Measurements from ENCODE around the gene EN1.
A peak's percentile ranks its signal among the peaks of the same experiment; 100 is the strongest.

The EN1 gene

DNA sequence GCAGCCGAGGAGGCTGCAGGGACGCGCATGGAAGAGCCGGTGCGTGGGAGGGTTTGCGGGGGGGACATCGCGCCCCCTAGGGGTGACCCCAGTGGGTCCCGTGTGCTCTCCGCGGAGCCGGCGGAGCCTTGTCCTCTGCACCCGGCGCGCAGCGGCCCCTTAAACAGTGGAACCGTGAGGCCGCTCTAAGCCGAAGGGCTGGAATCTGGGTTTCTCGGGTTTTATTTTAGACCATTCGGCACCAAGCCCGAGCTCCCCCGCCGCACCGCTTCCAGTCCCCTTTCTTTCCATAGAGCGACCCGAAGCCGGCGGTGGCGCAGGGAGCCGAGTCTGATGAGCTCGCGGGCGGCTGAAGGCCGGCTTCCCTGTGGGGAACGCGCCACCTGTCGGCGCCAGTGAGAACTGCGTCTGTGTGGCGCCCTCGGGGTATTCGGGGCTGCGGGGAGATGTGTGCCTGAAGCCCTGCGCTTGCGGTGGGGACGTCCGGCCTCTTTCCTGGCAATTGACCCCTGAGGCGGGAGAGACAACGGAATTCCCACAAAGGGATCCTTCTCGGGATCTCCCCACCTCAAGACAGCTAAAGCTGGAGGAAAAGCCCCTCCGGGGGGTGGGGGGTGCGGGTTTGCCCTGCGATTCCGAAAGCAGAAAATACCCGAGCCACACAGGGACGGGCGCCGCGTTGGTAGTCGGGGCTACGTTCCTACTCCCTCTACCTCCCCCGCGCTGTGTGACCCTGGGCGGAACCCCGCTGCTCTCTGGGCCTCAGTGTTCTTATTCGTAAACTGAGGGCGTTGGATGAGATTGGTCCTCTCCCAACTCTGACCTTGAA, 8.2 kb upstream of the EN1 start:
- DNase-seq = peak; percentile 90

DNA sequence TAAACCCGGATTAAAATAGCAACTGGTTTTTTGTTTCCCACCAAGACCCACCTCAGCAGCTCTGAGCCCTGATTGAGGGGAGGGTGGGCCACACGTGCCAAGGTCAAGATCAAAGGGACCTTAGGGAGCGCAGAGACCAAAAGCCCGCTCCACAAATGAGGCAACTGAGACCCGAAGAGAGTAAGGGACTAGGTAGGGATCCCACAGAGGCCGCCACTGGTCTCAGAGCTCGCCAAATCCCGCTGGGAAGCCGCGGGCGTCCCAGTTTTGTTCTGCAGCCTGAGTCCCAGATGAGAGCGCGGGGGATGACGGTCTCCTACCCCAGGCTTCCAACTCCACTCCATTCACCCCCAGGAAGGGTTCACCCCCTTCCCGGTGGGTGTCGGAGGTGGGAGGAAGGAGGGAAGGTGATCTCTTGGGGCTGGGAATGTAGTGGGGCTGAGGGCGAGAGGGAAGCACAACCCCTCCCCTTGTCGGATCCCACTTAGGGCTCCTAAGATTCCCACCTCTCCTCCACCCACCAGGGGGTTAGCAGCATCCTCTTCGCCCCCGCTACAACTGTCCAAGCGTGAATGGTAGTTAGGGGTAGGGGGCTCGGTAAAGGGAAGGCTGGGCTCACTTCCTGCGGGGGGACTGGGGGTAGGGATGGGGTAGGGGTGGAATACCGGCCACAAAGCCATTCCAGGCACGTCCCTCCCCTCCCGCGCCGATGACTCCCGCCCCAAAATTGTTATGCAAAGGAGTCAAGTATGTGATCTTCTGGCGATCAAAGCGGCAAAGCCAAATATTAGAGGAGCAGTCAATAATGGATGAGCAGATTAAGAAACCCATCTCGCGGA, 7.3 kb upstream of the EN1 start:
- DNase-seq = no peak

- no peak for DNase-seq
These were observed 6.3 kb upstream of the EN1 start for GRCh38 chr2:118853651-118854291.

DNA sequence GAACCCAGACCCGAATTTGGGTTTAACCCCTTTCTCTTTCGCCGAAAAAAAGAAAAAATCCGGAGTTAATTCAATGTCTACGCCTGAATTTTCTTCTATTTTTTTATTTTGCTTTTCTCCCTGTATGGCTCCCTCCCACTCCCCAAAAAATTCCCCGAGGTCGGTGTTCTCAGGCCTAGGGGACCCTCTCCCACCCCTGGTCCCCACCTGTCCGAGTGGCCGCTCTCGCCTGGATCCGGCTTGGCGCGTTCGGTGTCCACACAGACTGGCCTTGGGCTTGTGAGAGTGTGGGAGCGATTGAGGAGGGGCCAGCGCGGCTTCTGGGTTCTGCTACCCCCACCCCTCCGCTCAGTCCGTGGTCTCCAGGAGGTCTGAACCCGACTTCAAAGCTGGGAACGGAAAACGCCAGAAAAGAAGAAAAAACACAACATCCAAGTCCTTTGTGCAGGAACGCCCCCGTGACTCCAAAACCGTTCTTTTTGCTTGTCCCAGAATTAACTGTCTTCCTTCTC, 5.7 kb upstream of the EN1 start:
- DNase-seq = no peak

DNA sequence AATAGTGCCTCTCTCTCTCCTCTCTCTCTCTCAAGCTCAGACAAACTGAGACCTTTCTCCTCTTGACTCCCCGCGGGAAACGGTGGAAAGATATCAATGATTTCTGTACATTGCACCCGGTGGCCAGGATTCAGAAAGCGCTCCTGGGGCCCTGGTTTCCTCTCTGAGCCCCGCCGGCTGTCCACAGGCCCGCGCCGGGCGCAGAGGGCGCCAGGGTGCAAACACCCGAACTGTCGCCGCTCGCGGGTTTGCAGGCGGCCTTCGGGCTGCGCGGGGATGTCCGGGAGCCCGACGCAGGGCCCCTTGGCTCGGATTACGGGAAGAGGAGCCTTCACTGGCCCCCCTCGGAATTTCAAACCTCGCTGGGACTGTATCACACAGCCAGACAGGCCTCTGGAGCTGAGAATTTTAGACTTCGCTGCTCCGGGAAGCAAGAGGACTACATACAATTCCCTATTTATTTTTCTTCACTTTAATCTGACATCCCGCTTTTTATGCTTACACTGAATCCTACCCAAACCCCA, 5.2 kb upstream of the EN1 start:
- no peak for DNase-seq

- DNase-seq = no peak
These were observed 4.2 kb upstream of the EN1 start for GRCh38 chr2:118851650-118852049.

GRCh38 chr2:118850901-118851415, 3.5 kb upstream of the EN1 start:
- no peak for DNase-seq

GRCh38 chr2:118850168-118850900, 2.9 kb upstream of the EN1 start:
- no peak for DNase-seq

DNA sequence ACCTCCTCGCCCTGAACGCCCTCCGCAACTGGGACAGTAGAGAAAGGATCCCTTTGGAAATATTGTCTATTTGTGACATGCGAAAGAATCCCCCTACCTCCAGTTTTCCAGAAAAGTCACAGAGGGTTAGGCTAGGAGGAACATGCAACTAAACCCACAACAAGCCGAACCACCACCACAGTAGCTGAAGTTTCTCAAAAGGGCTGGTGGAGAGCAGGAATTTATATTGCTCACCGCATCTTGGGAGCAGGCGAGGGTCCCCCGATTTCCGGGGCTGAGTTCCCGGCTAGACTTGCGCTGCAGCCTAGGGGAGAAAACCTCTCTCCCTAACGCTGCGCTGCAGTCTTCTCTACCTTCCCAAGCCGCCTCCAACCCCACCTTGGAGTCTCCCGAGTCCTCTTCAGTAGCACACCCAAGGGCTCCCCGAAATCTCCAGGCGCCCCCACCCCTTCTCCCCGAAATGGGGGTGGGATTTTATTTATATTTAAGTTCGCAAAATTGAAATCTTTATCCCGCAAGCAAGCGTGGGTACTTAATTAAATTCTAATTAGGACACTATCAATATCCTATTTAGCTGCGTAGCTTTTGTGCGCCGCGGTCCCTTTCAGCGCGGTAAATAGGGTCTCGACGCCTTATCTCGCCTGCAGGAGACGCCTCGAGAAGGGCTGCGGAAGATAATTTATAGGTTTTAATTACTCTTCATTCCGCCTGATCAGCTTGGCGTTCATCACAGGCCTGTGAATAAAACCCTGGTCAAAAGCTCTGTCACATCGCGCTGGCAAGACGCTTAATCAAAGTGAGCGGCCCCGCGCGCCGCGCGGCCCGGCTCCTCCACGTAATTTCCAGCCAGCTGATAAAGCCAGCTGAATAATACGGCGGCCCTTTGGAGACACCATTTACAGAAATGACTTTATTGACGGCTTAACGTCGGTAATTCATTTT, 2.0 kb upstream of the EN1 start:
- no peak for DNase-seq

DNA sequence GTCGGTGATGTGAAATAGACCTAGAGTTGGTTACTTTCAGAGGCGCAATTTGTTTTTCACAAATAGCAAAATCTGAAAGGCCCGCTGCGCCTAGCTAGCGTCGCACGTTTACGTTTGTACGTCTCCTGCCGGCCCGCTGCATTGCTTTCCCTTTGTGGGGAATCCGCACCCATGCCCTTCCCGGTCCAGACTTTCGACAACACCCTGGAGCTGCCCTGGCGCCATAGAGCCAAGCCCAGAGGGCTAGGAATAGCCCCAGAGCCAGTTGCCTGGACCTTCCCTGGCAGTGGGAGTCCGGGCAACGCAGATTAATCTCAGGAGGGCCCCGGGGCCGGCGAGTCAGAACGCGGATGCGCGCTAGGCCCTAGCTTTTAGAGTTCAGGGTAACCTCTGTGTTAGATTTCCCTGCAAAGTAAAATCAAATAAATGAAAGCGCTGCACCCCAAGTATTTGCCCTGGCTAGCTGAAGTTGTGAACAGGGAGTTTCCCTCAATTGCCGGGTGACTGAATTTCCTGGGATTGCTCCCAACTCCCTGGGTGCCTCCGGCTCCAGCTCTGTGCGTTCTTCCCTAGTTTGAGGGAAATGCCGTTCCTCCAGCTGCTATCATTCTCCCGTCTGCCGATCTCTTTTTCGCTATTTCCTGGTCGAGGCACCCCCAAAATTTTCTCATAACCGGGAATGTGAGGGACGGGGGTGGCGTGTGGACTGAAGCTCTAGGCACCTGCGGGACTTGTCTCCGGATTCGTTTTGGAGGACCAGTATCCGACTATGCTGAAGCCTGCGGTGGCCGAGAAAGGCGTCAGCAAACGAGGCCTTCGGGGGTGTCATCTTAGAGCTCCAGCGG, 1.2 kb upstream of the EN1 start:
- DNase-seq = no peak

- DNase-seq = peak; percentile 88
These were observed 319 bp upstream of the EN1 start for GRCh38 chr2:118847762-118848172.

DNA sequence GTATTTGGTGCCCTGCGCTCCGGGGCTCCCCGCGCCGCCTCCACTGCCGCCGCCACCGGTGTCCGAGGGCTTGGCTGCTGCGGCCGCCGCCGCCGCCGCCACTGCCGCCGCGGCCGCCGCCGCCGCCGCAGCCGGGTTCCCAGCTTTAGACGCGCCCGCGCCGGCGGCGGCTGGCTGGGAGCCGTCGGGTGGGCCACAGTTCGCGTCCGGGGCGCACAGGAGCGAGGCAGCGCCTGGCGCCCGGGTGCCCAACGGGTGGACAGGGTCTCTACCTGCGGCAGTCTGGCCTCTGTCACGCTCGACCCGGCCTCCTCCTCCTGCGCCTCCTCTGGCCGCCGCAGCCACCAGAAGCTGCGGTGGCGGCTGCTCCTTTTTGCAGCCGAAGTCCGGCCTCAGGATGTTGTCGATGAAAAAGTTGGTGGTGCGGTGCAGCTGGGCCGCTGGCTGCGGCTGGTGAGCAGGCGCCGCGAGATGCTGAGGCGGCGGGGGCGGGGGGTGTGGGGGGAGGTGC, 951 bp downstream of the EN1 start:
- no peak for DNase-seq

DNA sequence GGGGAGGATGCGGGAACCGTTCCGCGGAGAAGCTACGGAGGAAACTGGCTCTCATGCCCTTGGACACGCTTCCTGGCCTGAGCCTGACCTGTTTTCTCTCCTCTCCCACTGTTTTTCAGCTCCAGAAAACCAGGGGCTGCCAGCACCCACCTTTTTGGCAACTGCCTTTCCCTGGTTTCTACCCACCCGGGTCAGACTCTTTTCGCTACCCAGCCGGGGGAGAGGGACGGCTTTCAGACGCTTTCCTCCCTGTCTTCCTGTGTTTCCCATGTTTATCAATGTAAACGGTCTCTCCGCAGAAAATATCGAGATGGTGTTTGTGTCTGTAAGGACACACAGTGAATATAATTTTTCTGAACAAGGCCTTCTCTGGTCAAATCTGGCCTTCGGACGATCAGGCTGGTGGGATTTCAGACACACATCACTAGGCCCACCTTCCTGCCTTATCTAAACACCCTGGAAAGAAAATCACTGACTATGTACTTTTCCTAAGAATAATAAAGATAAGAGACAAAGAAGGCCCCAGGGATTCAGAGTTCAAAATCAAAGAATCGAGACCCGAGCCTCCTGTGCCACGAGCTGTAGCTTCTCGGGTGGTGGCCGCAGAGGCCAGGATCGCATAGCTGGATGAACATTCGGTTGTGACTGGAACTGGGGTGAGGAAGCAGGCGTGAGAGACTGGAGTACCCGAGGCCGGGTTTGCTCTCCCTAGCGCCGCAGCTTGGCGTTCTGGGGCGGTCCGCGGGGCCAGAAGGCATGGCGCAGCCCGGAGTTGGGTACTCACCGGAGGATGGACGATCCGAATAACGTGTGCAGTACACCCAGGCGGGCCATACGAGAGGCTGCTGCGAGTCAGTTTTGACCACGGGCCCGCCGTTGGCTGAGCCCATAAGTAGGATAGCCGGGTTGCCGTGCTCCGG, 1.7 kb downstream of the EN1 start:
- no peak for DNase-seq

DNA sequence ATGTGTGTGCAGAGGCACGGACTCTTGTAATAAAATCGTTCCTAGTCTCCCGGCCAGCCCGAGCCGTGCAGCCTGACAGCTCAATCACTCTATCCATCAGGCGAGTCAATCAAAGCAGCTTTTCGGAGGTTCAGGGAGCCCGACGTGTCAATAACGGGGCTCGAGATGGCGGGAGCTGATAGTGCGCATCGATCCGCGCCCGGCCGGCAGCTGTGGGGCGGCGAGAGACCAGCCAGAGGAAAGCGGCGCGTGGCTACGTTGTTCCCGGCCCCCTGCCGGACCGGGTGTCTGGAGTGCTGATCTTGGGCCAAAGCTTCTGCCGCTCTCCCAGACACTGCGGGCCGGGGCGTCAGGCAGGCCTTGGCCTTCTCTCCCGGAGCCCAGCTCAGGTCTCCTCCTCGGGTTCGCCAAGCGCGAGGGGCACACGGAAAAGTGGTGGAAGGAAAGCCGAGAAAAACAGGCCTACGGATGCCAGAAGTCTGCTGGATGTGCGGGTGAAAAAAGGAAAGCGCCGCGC, 2.4 kb downstream of the EN1 start:
- DNase-seq = no peak

- DNase-seq = no peak
These were observed 3.0 kb downstream of the EN1 start for GRCh38 chr2:118844261-118845004.

- no peak for DNase-seq
These were observed 3.8 kb downstream of the EN1 start for GRCh38 chr2:118843483-118844132.

Measured in femur (tissue), 1 donor.